OCI-LY1 (cell line): ENCODE data around the gene MAS1.

Experiments
- EZH2 ChIP-seq: fragments of 200-600 bp; sonication (generic), shearing (Covaris generic); IDR thresholded peaks from 2 replicates; pipeline ENCODE4 v1.8.0; 2017; ENCODE audit warnings: borderline replicate concordance, mixed run types, mild to moderate bottlenecking, antibody characterized with exemption, low read length, moderate library complexity, mixed read lengths
- TF ChIP-seq, protein P1 (sequence below): fragments of 200-600 bp; sonication (generic), shearing (Covaris generic); IDR thresholded peaks from 2 replicates; pipeline ENCODE4 v1.5.1; 2017; ENCODE audit warnings: mild to moderate bottlenecking, antibody characterized with exemption, low read length, moderate library complexity, mixed read lengths

DNA sequence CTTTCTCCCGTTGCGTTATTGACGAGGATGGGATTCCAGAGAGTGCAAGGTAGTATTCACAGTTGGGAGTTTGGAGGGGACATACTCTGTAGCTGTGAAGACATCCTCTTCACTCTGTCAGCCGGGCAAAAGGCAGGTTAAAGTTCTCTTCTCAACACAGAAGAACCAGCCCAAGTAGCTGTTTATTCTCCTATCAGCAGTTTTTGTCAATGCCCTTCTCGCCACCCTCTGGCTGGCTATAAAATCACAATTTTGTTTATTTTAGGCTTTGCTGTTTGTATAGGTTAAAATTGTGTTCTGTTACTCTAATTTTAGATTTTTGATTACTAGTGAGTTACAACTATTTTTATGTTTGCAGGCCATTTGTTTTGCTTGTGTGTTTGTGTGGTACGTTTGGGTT is 37.9 kb upstream of the MAS1 start:
- TF ChIP-seq, protein P1, sequence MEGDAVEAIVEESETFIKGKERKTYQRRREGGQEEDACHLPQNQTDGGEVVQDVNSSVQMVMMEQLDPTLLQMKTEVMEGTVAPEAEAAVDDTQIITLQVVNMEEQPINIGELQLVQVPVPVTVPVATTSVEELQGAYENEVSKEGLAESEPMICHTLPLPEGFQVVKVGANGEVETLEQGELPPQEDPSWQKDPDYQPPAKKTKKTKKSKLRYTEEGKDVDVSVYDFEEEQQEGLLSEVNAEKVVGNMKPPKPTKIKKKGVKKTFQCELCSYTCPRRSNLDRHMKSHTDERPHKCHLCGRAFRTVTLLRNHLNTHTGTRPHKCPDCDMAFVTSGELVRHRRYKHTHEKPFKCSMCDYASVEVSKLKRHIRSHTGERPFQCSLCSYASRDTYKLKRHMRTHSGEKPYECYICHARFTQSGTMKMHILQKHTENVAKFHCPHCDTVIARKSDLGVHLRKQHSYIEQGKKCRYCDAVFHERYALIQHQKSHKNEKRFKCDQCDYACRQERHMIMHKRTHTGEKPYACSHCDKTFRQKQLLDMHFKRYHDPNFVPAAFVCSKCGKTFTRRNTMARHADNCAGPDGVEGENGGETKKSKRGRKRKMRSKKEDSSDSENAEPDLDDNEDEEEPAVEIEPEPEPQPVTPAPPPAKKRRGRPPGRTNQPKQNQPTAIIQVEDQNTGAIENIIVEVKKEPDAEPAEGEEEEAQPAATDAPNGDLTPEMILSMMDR: peak; percentile 38
- TF ChIP-seq EZH2: no peak
